GM12865 (cell line): ENCODE data around the gene SNU13.
"Not testable (repeated sequence)": the region's sequence is repeated elsewhere in the genome, so short reads cannot be mapped to it uniquely, and the experiment has no call there.

Experiments
- DNase-seq: peaks from one replicate; pipeline ENCODE4 v3.0.0; 2010; ENCODE audit warnings: low read depth
- H3K4me3 ChIP-seq: 2 replicates; pipeline ENCODE4 v1.5.1; 2011; ENCODE audit warnings: mild to moderate bottlenecking, low read depth, low read length, control low read depth
- TF ChIP-seq, protein P1 (sequence below): IDR thresholded peaks from 2 replicates; pipeline ENCODE4 v1.5.1; 2011; ENCODE audit warnings: low read length, control low read depth, low read depth, inconsistent platforms; ENCODE audit not compliant: insufficient read depth; ENCODE audit errors: missing control alignments

The SNU13 gene

DNA sequence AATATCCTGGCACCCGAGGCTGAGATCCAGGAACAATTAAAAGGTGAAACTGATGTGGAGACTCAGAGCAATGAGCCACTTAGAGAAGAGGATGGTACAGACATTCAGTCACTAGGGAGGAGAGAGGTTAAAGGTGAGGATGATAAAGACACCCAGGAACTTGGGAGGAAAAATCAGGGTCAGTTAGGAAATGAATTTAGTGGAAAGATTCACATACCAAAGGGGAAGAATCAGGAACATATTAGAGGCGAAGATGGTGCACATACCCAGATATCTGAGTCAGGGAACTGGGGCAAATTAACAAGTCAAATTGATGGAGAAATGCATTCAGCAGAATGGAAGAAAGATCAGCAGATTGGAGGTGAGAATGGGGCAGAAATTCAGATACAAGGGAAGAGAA, 6.5 kb upstream of the SNU13 start:
- DNase-seq, result no peak
- TF ChIP-seq, protein P1, sequence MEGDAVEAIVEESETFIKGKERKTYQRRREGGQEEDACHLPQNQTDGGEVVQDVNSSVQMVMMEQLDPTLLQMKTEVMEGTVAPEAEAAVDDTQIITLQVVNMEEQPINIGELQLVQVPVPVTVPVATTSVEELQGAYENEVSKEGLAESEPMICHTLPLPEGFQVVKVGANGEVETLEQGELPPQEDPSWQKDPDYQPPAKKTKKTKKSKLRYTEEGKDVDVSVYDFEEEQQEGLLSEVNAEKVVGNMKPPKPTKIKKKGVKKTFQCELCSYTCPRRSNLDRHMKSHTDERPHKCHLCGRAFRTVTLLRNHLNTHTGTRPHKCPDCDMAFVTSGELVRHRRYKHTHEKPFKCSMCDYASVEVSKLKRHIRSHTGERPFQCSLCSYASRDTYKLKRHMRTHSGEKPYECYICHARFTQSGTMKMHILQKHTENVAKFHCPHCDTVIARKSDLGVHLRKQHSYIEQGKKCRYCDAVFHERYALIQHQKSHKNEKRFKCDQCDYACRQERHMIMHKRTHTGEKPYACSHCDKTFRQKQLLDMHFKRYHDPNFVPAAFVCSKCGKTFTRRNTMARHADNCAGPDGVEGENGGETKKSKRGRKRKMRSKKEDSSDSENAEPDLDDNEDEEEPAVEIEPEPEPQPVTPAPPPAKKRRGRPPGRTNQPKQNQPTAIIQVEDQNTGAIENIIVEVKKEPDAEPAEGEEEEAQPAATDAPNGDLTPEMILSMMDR, result no peak
- H3K4me3 ChIP-seq, result no peak overlapping the region

DNA sequence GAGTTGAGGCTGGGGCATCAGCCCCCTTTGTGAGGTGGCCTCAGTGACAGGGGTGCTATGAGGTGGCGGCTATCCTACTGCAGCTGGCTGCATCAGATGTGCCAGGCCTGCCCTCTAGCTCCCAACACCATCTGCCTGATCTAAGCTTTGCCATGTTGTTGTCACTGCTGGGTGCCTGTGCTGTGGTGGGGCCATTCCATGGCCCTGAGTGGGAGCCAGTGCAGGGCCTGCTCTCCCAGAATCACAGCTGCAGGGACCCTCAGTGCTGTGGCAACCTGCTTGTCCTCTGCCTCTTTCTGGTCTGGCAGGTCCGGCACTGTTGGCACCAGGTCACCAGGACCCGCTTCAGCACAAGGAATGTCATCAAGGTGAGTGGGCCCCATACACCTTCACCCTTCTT, 1.8 kb upstream of the SNU13 start:
- H3K4me3 ChIP-seq, result no peak overlapping the region
- DNase-seq, result no peak
- TF ChIP-seq, protein P1, result no peak

DNA sequence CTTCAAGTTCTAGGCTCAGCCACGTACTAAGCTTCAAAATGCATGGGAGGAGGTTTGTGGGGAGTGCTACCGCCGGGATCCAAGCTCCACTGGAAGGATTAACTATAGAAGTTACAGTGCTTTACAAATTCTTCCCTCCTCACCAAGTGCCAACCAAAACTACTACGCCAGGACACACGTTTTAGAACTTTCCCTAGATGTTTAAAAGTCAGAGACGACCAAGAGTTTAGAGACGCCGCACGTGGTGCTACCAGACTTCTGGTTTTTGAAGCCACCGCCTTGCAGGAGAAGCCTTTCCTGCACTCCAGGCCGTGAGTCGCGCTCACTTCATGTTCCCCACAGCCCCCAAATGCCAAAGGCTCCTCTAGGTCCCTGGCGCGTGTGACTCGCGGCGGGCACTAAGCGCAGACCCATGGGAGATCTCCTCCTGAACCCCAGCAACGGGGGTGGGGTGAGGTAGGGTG, 734 bp downstream of the SNU13 start:
- TF ChIP-seq, protein P1, result no peak
- DNase-seq, result peak; percentile 50
- peak overlapping the region; percentile 83 for H3K4me3 ChIP-seq

DNA sequence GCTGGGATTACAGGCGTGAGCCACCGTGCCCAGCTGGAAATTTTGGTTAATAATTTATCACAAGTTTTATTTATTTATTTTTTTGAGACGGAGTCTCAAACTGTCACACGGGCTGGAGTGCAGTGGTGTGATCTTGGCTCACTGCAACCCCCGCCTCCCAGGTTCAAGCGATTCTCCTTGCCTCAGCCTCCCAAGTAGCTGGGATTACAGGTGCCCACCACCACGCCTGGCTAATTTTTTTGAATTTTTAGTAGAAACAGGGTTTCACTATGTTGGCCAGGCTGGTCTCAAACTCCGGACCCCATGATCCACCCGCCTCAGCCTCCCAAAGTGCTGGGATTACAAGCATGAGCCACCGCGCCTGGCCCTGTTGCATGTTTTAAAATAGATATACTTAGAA, 1.8 kb downstream of the SNU13 start:
- peak overlapping the region; percentile 83 for H3K4me3 ChIP-seq

DNA sequence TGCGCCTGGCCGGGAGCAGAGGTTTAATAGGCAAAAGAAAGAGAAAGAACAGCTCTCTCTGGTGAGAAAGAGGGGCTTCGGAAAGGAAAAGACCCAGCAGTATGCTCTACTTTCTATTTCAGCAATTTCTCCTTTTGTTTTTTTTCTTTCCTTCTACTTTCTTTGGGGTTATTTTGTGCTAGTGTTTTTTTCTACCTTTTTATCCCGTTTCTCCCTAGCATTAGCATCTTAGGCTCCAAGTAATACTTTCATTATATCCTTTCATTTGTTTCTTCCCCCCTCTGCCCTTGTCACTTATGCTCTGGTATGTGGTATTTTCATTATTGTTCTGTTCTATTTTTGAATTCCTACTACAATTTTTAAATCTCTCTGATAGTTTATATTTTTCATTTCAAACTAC, 4.5 kb downstream of the SNU13 start:
- TF ChIP-seq, protein P1, result no peak
- no peak overlapping the region for H3K4me3 ChIP-seq
- no peak for DNase-seq

More for the DNA sequence above, 1.8 kb downstream of the SNU13 start:
- not testable (repeated sequence) for DNase-seq

DNA sequence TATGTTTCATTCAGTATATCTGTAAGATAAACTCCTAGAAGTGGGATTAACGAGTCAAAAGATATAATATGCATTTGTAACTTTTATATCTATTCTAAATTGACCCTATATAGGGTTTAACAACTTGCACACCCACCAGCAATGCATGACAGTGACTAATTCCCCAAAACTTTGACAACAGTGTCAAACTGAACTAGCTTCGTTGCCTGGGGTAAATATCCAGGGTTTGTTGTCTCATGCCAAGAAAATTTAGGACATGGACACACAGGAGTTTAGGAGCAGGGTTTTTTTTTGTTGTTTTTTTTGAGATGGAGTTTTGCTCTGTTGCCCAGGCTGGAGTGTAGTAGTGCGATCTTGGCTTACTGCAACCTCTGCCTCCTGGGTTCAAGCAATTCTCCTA, 5.1 kb downstream of the SNU13 start:
- no peak overlapping the region for H3K4me3 ChIP-seq
- DNase-seq, result no peak
- TF ChIP-seq, protein P1, result no peak

DNA sequence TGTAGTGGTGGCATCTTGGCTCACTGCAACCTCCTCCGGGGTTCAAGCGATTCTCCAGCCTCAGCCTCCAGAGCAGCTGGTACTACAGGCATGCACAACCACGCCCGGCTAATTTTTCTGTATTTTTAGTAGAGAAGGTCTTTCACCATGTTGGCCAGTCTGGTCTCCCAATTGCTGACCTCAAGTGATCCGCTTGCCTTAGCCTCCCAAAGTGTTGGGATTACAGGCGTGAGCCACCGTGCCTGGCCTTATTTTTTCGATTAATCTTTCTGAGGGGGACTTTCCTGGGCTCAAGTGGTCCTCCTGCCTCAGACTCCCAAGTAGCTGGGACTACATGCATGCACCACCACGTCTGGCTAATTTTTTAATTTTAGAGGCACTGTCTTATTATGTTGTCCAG, 5.6 kb downstream of the SNU13 start:
- H3K4me3 ChIP-seq, result peak overlapping the region; percentile 68
- TF ChIP-seq, protein P1, result no peak

More for the DNA sequence above, 5.6 kb downstream of the SNU13 start:
- no peak for DNase-seq
